Neural progenitor cell (in vitro differentiated cells): ENCODE results near the gene TAX1BP3. TPM values are rescaled to one million over a fixed set of nuclear protein-coding genes. Genes with fewer than 3 reads are reported as not detected.

Experiments
- DNase-seq: peaks from one replicate; pipeline ENCODE4 v3.0.0-alpha.2; 2016; ENCODE audit warnings: low spot score
- H2AFZ ChIP-seq: fragments of 200-600 bp; sonication (generic); replicated peaks from 2 replicates; pipeline ENCODE4 v1.6.1; 2016; ENCODE audit warnings: antibody characterized with exemption
- H3F3A ChIP-seq: fragments of 200-600 bp; sonication (generic); 2 replicates; pipeline ENCODE4 v1.6.1; 2016; ENCODE audit warnings: antibody characterized with exemption, low read depth
- H3K27ac ChIP-seq: fragments of 200-600 bp; sonication (generic); 2 replicates; pipeline ENCODE4 v1.5.1; 2016; ENCODE audit warnings: mild to moderate bottlenecking
- H3K27me3 ChIP-seq: fragments of 200-600 bp; sonication (generic); 2 replicates; pipeline ENCODE4 v1.6.1; 2016; ENCODE audit warnings: mild to moderate bottlenecking, moderate library complexity
- H3K36me3 ChIP-seq: fragments of 200-600 bp; sonication (generic); 2 replicates; pipeline ENCODE4 v1.5.1; 2016
- H3K4me1 ChIP-seq: fragments of 200-600 bp; sonication (generic); 2 replicates; pipeline ENCODE4 v1.6.1; 2016; ENCODE audit warnings: mixed run types
- H3K4me2 ChIP-seq: fragments of 200-600 bp; sonication (generic); 2 replicates; pipeline ENCODE4 v1.6.1; 2016
- H3K4me3 ChIP-seq: fragments of 200-600 bp; sonication (generic); 2 replicates; pipeline ENCODE4 v1.5.1; 2016
- H3K79me2 ChIP-seq: fragments of 200-600 bp; sonication (generic); 2 replicates; pipeline ENCODE4 v1.6.1; 2016; ENCODE audit warnings: low read depth
- H3K9ac ChIP-seq: fragments of 200-600 bp; sonication (generic); 2 replicates; pipeline ENCODE4 v1.6.1; 2016
- H3K9me3 ChIP-seq: fragments of 200-600 bp; sonication (generic); 2 replicates; pipeline ENCODE4 v1.5.1; 2016; ENCODE audit warnings: low read depth
- H4K20me1 ChIP-seq: fragments of 200-600 bp; sonication (generic); 2 replicates; pipeline ENCODE4 v1.6.1; 2016; ENCODE audit warnings: low read depth
- H3K27ac Mint-ChIP-seq: 3 replicates; pipeline ENCODE4 v1.8.0; 2021; ENCODE audit warnings: mixed read lengths
- H3K27me3 Mint-ChIP-seq: 2 replicates; pipeline ENCODE4 v1.8.0; 2022; ENCODE audit warnings: low read depth, mild to moderate bottlenecking, inconsistent platforms, moderate library complexity, mixed read lengths; ENCODE audit not compliant: insufficient read depth
- H3K36me3 Mint-ChIP-seq: 3 replicates; pipeline ENCODE4 v1.8.0; 2021; ENCODE audit warnings: mixed read lengths
- H3K4me1 Mint-ChIP-seq: 3 replicates; pipeline ENCODE4 v1.8.0; 2021; ENCODE audit warnings: mixed read lengths
- H3K4me3 Mint-ChIP-seq: 3 replicates; pipeline ENCODE4 v1.8.0; 2021; ENCODE audit warnings: mild to moderate bottlenecking, moderate library complexity, mixed read lengths
- H3K9me3 Mint-ChIP-seq: 3 replicates; pipeline ENCODE4 v1.8.0; 2020; ENCODE audit warnings: mixed read lengths
- CTCF ChIP-seq: fragments of 200-600 bp; sonication (generic); IDR thresholded peaks from 2 replicates; pipeline ENCODE4 v1.5.1; 2017; ENCODE audit warnings: antibody characterized with exemption, mild to moderate bottlenecking
- EZH2 ChIP-seq: fragments of 200-600 bp; sonication (generic); IDR thresholded peaks from 2 replicates; pipeline ENCODE4 v1.6.1; 2017; ENCODE audit warnings: antibody characterized with exemption, mild to moderate bottlenecking, moderate library complexity
- EZH2phosphoT487 ChIP-seq: fragments of 200-600 bp; sonication (generic); IDR thresholded peaks from 2 replicates; pipeline ENCODE4 v1.6.1; 2017; ENCODE audit warnings: antibody characterized with exemption
- total RNA-seq: library from RNA; depleted of rRNA; stranded (reverse); fragments of >200 nt; gene quantifications from 2 replicates; pipeline ENCODE4 v1.2.3, GENCODE V29; 2015; ENCODE audit warnings: low replicate concordance

Gene TAX1BP3
- total RNA-seq, 1 donor from 2014 or later = 27.3 TPM

GRCh38 chr17:3690094-3690715 lies 21.8 kb upstream of the TAX1BP3 start:
- Histone ChIP-seq H3K36me3 (no peaks in the 10 kb centered on the region), H3K27ac (no peak overlapping the region), H3K9me3 (no peaks in the 10 kb centered on the region), H2AFZ (no peak overlapping the region), H3K4me2 (no peak overlapping the region), H3F3A (peaks cover 6% of the 10 kb centered on the region), H3K4me1 (peaks cover 15% of the 10 kb centered on the region), H3K4me3 (no peak overlapping the region), H3K79me2 (no peaks in the 10 kb centered on the region), H3K9ac (no peak overlapping the region), H3K27me3 (peaks cover 16% of the 10 kb centered on the region), H4K20me1 (peaks cover 8% of the 10 kb centered on the region)
- H3K9me3 Mint-ChIP-seq = no peaks in the 10 kb centered on the region
- no peak for DNase-seq
- no peak overlapping the region for H3K27ac Mint-ChIP-seq
- peaks cover 19% of the 10 kb centered on the region for H3K27me3 Mint-ChIP-seq
- H3K4me1 Mint-ChIP-seq = peaks cover 11% of the 10 kb centered on the region
- H3K4me3 Mint-ChIP-seq = no peak overlapping the region
- H3K36me3 Mint-ChIP-seq = no peaks in the 10 kb centered on the region
- TF ChIP-seq CTCF = no peak
- TF ChIP-seq EZH2phosphoT487 = no peak
- no peak for TF ChIP-seq EZH2

GRCh38 chr17:3689262-3690093 lies 21.1 kb upstream of the TAX1BP3 start:
- Histone ChIP-seq H3K9ac (no peak overlapping the region), H3K27me3 (peaks cover 9% of the 10 kb centered on the region), H3K27ac (no peak overlapping the region), H3F3A (peaks cover 6% of the 10 kb centered on the region), H3K9me3 (no peaks in the 10 kb centered on the region), H3K36me3 (no peaks in the 10 kb centered on the region), H3K4me2 (no peak overlapping the region), H3K4me3 (no peak overlapping the region), H3K4me1 (peaks cover 8% of the 10 kb centered on the region), H3K79me2 (no peaks in the 10 kb centered on the region), H2AFZ (no peak overlapping the region), H4K20me1 (peaks cover 1% of the 10 kb centered on the region)
- peak overlapping the region; percentile 66 for H3K4me3 Mint-ChIP-seq
- TF ChIP-seq CTCF = no peak
- TF ChIP-seq EZH2 = no peak
- no peak for TF ChIP-seq EZH2phosphoT487
- no peaks in the 10 kb centered on the region for H3K36me3 Mint-ChIP-seq
- no peaks in the 10 kb centered on the region for H3K9me3 Mint-ChIP-seq
- peak overlapping the region; percentile 79 for H3K27ac Mint-ChIP-seq
- H3K4me1 Mint-ChIP-seq = peaks cover 8% of the 10 kb centered on the region
- no peak for DNase-seq
- H3K27me3 Mint-ChIP-seq = peaks cover 14% of the 10 kb centered on the region

GRCh38 chr17:3688852-3689261 lies 20.5 kb upstream of the TAX1BP3 start:
- TF ChIP-seq CTCF (no peak), EZH2 (no peak), EZH2phosphoT487 (no peak)
- DNase-seq = peak; percentile 54

More at GRCh38 chr17:3688852-3689261, 20.5 kb upstream of the TAX1BP3 start:
- Histone ChIP-seq H3K4me1 (peaks cover 8% of the 10 kb centered on the region), H3K27me3 (peaks cover 2% of the 10 kb centered on the region), H3K4me3 (no peak overlapping the region), H4K20me1 (no peaks in the 10 kb centered on the region), H3F3A (peaks cover 6% of the 10 kb centered on the region), H3K36me3 (no peaks in the 10 kb centered on the region), H3K9ac (no peak overlapping the region), H3K4me2 (no peak overlapping the region), H3K9me3 (no peaks in the 10 kb centered on the region), H3K27ac (no peak overlapping the region), H2AFZ (no peak overlapping the region), H3K79me2 (no peaks in the 10 kb centered on the region)
- Mint-ChIP-seq H3K36me3 (no peaks in the 10 kb centered on the region), H3K27me3 (peaks cover 13% of the 10 kb centered on the region), H3K4me1 (peaks cover 7% of the 10 kb centered on the region), H3K4me3 (no peak overlapping the region), H3K9me3 (no peaks in the 10 kb centered on the region), H3K27ac (no peak overlapping the region)
